Measurements from ENCODE around the gene RBM15B.
"Not testable (repeated sequence)": the region's sequence is repeated elsewhere in the genome, so short reads cannot be mapped to it uniquely, and the experiment has no call there.

The RBM15B gene

GRCh38 chr3:51391075-51391565, at the start of gene RBM15B:
TSS of gene RBM15B (plus strand) at chr3:51391285. CDS start at chr3:51391400, 115 bp downstream.
- peak; percentile 97 for DNase-seq

GRCh38 chr3:51343918-51344687, 47.0 kb upstream of the RBM15B start:
- DNase-seq: no peak

- DNase-seq: no peak
Observed at GRCh38 chr3:51350751-51351150, 40.3 kb upstream of the RBM15B start.

- no peak for DNase-seq
Observed at GRCh38 chr3:51353131-51353530, 38.0 kb upstream of the RBM15B start.

- no peak for DNase-seq
Observed at GRCh38 chr3:51353691-51354090, 37.4 kb upstream of the RBM15B start.

GRCh38 chr3:51354172-51354571, 36.9 kb upstream of the RBM15B start:
- DNase-seq: no peak

GRCh38 chr3:51354731-51355615, 36.1 kb upstream of the RBM15B start:
- DNase-seq: no peak

- no peak for DNase-seq
Observed at GRCh38 chr3:51355891-51356578, 35.0 kb upstream of the RBM15B start.

GRCh38 chr3:51357856-51358255, 33.2 kb upstream of the RBM15B start:
- no peak for DNase-seq

GRCh38 chr3:51358981-51359380, 32.1 kb upstream of the RBM15B start:
- no peak for DNase-seq

GRCh38 chr3:51360806-51361205, 30.3 kb upstream of the RBM15B start:
- DNase-seq: no peak

- no peak for DNase-seq
Observed at GRCh38 chr3:51361746-51362145, 29.3 kb upstream of the RBM15B start.

GRCh38 chr3:51362476-51362875, 28.6 kb upstream of the RBM15B start:
- DNase-seq: no peak

- not testable (repeated sequence) for DNase-seq
Observed at GRCh38 chr3:51368276-51368675, 22.8 kb upstream of the RBM15B start.

GRCh38 chr3:51371943-51372557, 19.0 kb upstream of the RBM15B start:
- DNase-seq: peak; percentile 49 to 64

- no peak for DNase-seq
Observed at GRCh38 chr3:51373658-51374421, 17.2 kb upstream of the RBM15B start.

- no peak for DNase-seq
Observed at GRCh38 chr3:51374456-51374855, 16.6 kb upstream of the RBM15B start.

GRCh38 chr3:51375136-51375535, 15.9 kb upstream of the RBM15B start:
- DNase-seq: no peak

GRCh38 chr3:51375571-51375970, 15.5 kb upstream of the RBM15B start:
- DNase-seq: no peak

- no peak for DNase-seq
Observed at GRCh38 chr3:51378065-51378464, 13.0 kb upstream of the RBM15B start.

- DNase-seq: no peak
Observed at GRCh38 chr3:51378726-51379125, 12.4 kb upstream of the RBM15B start.

- no peak for DNase-seq
Observed at GRCh38 chr3:51379301-51379700, 11.8 kb upstream of the RBM15B start.

Data from stimulated activated CD4-positive, alpha-beta T cell treated with anti-CD3 and anti-CD28 coated beads, Interleukin-2, amount 100 ng/mL, for 24 hours (primary cell).